Liver (tissue), 9 donors: ENCODE data around the gene CREB5. TPM values are rescaled to one million over a fixed set of nuclear protein-coding genes. Genes with fewer than 3 reads are reported as not detected.

Experiments used
- DNase-seq: peaks from one replicate; pipeline ENCODE4 v3.0.0-alpha.2; 2017; ENCODE audit warnings: low spot score
- H3K27ac ChIP-seq, 2 donors: one replicate each; pipeline ENCODE4 v1.7.0; 2013; ENCODE audit warnings: inconsistent platforms in 2 of 2, low read length in 2 of 2, control low read depth in 1 of 2, low read depth in 1 of 2, mild to moderate bottlenecking in 1 of 2
- H3K27me3 ChIP-seq, 4 donors: one replicate each; pipeline versions ENCODE4 v1.6.1 to v1.7.0; 2013; ENCODE audit warnings: low read length in 3 of 4, inconsistent platforms in 1 of 4, mild to moderate bottlenecking in 1 of 4, moderate library complexity in 1 of 4; ENCODE audit not compliant: control insufficient read depth in 4 of 4, insufficient read depth in 4 of 4
- H3K36me3 ChIP-seq, 4 donors: one replicate each; pipeline versions ENCODE4 v1.6.1 to v1.7.0; 2013; ENCODE audit warnings: low read length in 3 of 4, mild to moderate bottlenecking in 3 of 4, low read depth in 1 of 4, moderate library complexity in 1 of 4; ENCODE audit not compliant: control insufficient read depth in 4 of 4, insufficient read depth in 3 of 4
- H3K4me1 ChIP-seq, 4 donors: one replicate each; pipeline versions ENCODE4 v1.6.1 to v1.7.0; 2013; ENCODE audit warnings: low read length in 3 of 4, mild to moderate bottlenecking in 3 of 4, moderate library complexity in 1 of 4; ENCODE audit not compliant: control insufficient read depth in 4 of 4, insufficient read depth in 4 of 4
- H3K4me3 ChIP-seq, 3 donors: one replicate each; pipeline versions ENCODE4 v1.6.1 to v1.7.0; 2013; ENCODE audit warnings: low read length in 3 of 3, control low read depth in 1 of 3, low read depth in 1 of 3, mild to moderate bottlenecking in 1 of 3
- H3K9ac ChIP-seq, 2 donors: one replicate each; pipeline ENCODE4 v1.7.0; 2013; ENCODE audit warnings: low read length in 2 of 2, mild to moderate bottlenecking in 2 of 2, moderate library complexity in 2 of 2, control low read depth in 1 of 2, low read depth in 1 of 2
- H3K9me3 ChIP-seq, 4 donors: one replicate each; pipeline versions ENCODE4 v1.6.1 to v1.7.0; 2013; ENCODE audit warnings: low read length in 3 of 4; ENCODE audit not compliant: control insufficient read depth in 4 of 4
- EGR1 ChIP-seq, 2 donors: IDR thresholded peaks; 2 replicates each; pipeline ENCODE4 v1.6.1; 2016 to 2018; ENCODE audit warnings: antibody characterized with exemption in 2 of 2, low read depth in 2 of 2
- FOXA1 ChIP-seq: IDR thresholded peaks from 2 replicates; pipeline ENCODE4 v1.6.1; 2016; ENCODE audit warnings: antibody characterized with exemption
- FOXA2 ChIP-seq: IDR thresholded peaks from 2 replicates; pipeline ENCODE4 v1.6.1; 2016; ENCODE audit warnings: antibody characterized with exemption
- GABPA ChIP-seq, 2 donors: IDR thresholded peaks in 1 of 2; conservative IDR thresholded peaks in 1 of 2; 2 replicates each; pipeline ENCODE4 v1.6.1; 2016; ENCODE audit warnings: antibody characterized with exemption in 2 of 2, mild to moderate bottlenecking in 1 of 2, moderate library complexity in 1 of 2
- HNF4A ChIP-seq, 2 donors: conservative IDR thresholded peaks; 2 replicates each; pipeline ENCODE4 v1.6.1; 2016; ENCODE audit warnings: antibody characterized with exemption in 2 of 2, mild to moderate bottlenecking in 2 of 2
- HNF4G ChIP-seq: IDR thresholded peaks from 2 replicates; pipeline ENCODE4 v1.6.1; 2016; ENCODE audit warnings: antibody characterized with exemption
- JUND ChIP-seq, 2 donors: IDR thresholded peaks; 2 replicates each; pipeline ENCODE4 v1.6.1; 2016; ENCODE audit warnings: antibody characterized with exemption in 2 of 2
- NR2F2 ChIP-seq: IDR thresholded peaks from 2 replicates; pipeline ENCODE4 v1.6.1; 2016; ENCODE audit warnings: antibody characterized with exemption
- RAD21 ChIP-seq, 2 donors: IDR thresholded peaks; 2 replicates each; pipeline ENCODE4 v1.6.1; 2016; ENCODE audit warnings: antibody characterized with exemption in 2 of 2, mild to moderate bottlenecking in 2 of 2
- RXRA ChIP-seq, 2 donors: IDR thresholded peaks; 2 replicates each; pipeline ENCODE4 v1.6.1; 2017 to 2018; ENCODE audit warnings: antibody characterized with exemption in 2 of 2, mild to moderate bottlenecking in 1 of 2
- SP1 ChIP-seq: IDR thresholded peaks from 2 replicates; pipeline ENCODE4 v1.6.1; 2018; ENCODE audit warnings: antibody characterized with exemption, mild to moderate bottlenecking
- TAF1 ChIP-seq: conservative IDR thresholded peaks from 2 replicates; pipeline ENCODE4 v1.6.1; 2016; ENCODE audit warnings: antibody characterized with exemption, mild to moderate bottlenecking
- YY1 ChIP-seq: IDR thresholded peaks from 2 replicates; pipeline ENCODE4 v1.6.1; 2016; ENCODE audit warnings: antibody characterized with exemption, mild to moderate bottlenecking
- WGBS: extraction: QIAGEN DNeasy Blood & Tissue Kit; methylation state at CpG from one replicate; pipeline ENCODE4 v1.1.7; 2013; 5-methylcytosine and 5-hydroxymethylcytosine counted together
- polyA plus RNA-seq, 2 donors: library from polyadenylated mRNA; stranded (reverse) in 1 of 2; unstranded in 1 of 2; fragments of 200-250 nt in 1 of 2; fragments of >200 nt in 1 of 2; fragmentation: Nextera tagmentation in 1 of 2; extraction: Ambion mirVana in 1 of 2; gene quantifications; one replicate each; pipeline versions ENCODE4 v1.2.1 to v1.2.3, GENCODE V29; 2013 to 2015
- total RNA-seq, 2 donors: library from RNA; depleted of rRNA; stranded (reverse); fragments of >200 nt; gene quantifications; one replicate each; pipeline ENCODE4 v1.2.3, GENCODE V29; 2014
- TF ChIP-seq, protein P1 (sequence below): IDR thresholded peaks from 2 replicates; pipeline ENCODE4 v1.6.1; 2016; ENCODE audit warnings: antibody characterized with exemption
- TF ChIP-seq, protein P2 (sequence below): IDR thresholded peaks from 2 replicates; pipeline ENCODE4 v1.6.1; 2016; ENCODE audit warnings: antibody characterized with exemption
- TF ChIP-seq, protein P3 (sequence below): IDR thresholded peaks from 2 replicates; pipeline ENCODE4 v1.6.1; 2016; ENCODE audit warnings: antibody characterized with exemption, mild to moderate bottlenecking
- TF ChIP-seq, protein P4 (sequence below): fragments of 150-350 bp; IDR thresholded peaks from 2 replicates; pipeline ENCODE4 v1.5.1; 2017; ENCODE audit warnings: improper control_type of control experiment, low read depth, low read length; ENCODE audit not compliant: missing input control
- TF ChIP-seq, protein P5 (sequence below): IDR thresholded peaks from 2 replicates; pipeline ENCODE4 v1.6.1; 2016; ENCODE audit warnings: antibody characterized with exemption
- donor health status: healthy.
- donor health status: healthy.
- donor health status: healthy.
- donor health status: healthy.
- donor health status: healthy.

The CREB5 gene
- total and polyA plus RNA-seq, 4 donors: 0.25 to 0.92 (median 0.67) TPM

DNA sequence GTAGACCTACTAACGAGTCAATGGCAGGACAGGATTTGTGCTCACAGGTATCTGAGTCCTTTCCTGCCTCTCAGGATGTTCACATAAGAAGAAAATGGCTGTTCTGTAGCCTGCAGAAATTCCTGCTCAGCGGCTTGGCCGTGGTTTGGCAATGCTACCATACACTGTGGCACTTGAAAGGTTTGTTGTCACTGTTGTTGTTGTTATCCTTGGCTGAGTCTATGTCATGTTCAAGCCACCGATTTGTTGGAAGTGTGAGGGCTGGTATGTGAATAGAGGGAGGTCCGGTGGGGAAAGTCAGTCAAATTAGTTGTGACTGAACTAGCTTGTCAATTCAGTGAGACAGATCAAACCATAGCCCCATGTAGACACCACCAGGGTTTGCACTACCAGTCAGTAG is 345.9 kb downstream of the CREB5 start:
- WGBS: 88% methylated on average over 5 of the region's 5 CpGs
- H3K27me3 ChIP-seq: peaks cover 0 to 2% (median 0%) of the 10 kb centered on the region in 4 donors
- TF ChIP-seq FOXA1: no peak
- TF ChIP-seq SP1: no peak
- TF ChIP-seq TAF1: no peak
- TF ChIP-seq, protein P1, sequence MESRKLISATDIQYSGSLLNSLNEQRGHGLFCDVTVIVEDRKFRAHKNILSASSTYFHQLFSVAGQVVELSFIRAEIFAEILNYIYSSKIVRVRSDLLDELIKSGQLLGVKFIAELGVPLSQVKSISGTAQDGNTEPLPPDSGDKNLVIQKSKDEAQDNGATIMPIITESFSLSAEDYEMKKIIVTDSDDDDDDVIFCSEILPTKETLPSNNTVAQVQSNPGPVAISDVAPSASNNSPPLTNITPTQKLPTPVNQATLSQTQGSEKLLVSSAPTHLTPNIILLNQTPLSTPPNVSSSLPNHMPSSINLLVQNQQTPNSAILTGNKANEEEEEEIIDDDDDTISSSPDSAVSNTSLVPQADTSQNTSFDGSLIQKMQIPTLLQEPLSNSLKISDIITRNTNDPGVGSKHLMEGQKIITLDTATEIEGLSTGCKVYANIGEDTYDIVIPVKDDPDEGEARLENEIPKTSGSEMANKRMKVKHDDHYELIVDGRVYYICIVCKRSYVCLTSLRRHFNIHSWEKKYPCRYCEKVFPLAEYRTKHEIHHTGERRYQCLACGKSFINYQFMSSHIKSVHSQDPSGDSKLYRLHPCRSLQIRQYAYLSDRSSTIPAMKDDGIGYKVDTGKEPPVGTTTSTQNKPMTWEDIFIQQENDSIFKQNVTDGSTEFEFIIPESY: no peak
- TF ChIP-seq FOXA2: no peak
- no peak for TF ChIP-seq NR2F2
- TF ChIP-seq EGR1 (IDR thresholded peaks at IDR 0.05; ENCODE audit: low read depth in 2 of 2): no peak
- TF ChIP-seq RXRA (IDR thresholded peaks at IDR 0.05): no peak
- no peak for TF ChIP-seq GABPA (IDR thresholded peaks at IDR 0.05 in 1 of 2, conservative IDR thresholded peaks at IDR 0.05 in 1 of 2)
- TF ChIP-seq JUND (IDR thresholded peaks at IDR 0.05): no peak
- TF ChIP-seq RAD21 (IDR thresholded peaks at IDR 0.05): no peak
- no peak for TF ChIP-seq YY1
- TF ChIP-seq, protein P2, sequence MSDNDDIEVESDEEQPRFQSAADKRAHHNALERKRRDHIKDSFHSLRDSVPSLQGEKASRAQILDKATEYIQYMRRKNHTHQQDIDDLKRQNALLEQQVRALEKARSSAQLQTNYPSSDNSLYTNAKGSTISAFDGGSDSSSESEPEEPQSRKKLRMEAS: no peak
- TF ChIP-seq, protein P3, sequence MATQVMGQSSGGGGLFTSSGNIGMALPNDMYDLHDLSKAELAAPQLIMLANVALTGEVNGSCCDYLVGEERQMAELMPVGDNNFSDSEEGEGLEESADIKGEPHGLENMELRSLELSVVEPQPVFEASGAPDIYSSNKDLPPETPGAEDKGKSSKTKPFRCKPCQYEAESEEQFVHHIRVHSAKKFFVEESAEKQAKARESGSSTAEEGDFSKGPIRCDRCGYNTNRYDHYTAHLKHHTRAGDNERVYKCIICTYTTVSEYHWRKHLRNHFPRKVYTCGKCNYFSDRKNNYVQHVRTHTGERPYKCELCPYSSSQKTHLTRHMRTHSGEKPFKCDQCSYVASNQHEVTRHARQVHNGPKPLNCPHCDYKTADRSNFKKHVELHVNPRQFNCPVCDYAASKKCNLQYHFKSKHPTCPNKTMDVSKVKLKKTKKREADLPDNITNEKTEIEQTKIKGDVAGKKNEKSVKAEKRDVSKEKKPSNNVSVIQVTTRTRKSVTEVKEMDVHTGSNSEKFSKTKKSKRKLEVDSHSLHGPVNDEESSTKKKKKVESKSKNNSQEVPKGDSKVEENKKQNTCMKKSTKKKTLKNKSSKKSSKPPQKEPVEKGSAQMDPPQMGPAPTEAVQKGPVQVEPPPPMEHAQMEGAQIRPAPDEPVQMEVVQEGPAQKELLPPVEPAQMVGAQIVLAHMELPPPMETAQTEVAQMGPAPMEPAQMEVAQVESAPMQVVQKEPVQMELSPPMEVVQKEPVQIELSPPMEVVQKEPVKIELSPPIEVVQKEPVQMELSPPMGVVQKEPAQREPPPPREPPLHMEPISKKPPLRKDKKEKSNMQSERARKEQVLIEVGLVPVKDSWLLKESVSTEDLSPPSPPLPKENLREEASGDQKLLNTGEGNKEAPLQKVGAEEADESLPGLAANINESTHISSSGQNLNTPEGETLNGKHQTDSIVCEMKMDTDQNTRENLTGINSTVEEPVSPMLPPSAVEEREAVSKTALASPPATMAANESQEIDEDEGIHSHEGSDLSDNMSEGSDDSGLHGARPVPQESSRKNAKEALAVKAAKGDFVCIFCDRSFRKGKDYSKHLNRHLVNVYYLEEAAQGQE: no peak
- TF ChIP-seq, protein P4, sequence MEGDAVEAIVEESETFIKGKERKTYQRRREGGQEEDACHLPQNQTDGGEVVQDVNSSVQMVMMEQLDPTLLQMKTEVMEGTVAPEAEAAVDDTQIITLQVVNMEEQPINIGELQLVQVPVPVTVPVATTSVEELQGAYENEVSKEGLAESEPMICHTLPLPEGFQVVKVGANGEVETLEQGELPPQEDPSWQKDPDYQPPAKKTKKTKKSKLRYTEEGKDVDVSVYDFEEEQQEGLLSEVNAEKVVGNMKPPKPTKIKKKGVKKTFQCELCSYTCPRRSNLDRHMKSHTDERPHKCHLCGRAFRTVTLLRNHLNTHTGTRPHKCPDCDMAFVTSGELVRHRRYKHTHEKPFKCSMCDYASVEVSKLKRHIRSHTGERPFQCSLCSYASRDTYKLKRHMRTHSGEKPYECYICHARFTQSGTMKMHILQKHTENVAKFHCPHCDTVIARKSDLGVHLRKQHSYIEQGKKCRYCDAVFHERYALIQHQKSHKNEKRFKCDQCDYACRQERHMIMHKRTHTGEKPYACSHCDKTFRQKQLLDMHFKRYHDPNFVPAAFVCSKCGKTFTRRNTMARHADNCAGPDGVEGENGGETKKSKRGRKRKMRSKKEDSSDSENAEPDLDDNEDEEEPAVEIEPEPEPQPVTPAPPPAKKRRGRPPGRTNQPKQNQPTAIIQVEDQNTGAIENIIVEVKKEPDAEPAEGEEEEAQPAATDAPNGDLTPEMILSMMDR: no peak
- TF ChIP-seq HNF4A (conservative IDR thresholded peaks at IDR 0.05): no peak
- TF ChIP-seq, protein P5, sequence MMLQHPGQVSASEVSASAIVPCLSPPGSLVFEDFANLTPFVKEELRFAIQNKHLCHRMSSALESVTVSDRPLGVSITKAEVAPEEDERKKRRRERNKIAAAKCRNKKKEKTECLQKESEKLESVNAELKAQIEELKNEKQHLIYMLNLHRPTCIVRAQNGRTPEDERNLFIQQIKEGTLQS: no peak
- no peak for TF ChIP-seq HNF4G
- DNase-seq: no peak
- H3K9ac ChIP-seq: no peak overlapping the region
- no peak overlapping the region for H3K4me3 ChIP-seq
- no peaks in the 10 kb centered on the region for H3K9me3 ChIP-seq
- no peaks in the 10 kb centered on the region for H3K4me1 ChIP-seq
- no peaks in the 10 kb centered on the region for H3K36me3 ChIP-seq
- no peak overlapping the region for H3K27ac ChIP-seq
